Neural cell (in vitro differentiated cells): ENCODE results near the gene NCF4.

Experiments
- EZH2 ChIP-seq: fragments of 200-600, 300-800 bp; shearing (Covaris generic), sonication (generic); IDR thresholded peaks from 2 replicates; pipeline ENCODE4 v1.6.1; 2014; ENCODE audit warnings: antibody characterized with exemption, low read length, borderline replicate concordance, mild to moderate bottlenecking; ENCODE audit not compliant: insufficient read depth, poor library complexity, severe bottlenecking
- POLR2AphosphoS5 ChIP-seq: IDR thresholded peaks from 2 replicates; pipeline ENCODE4 v1.6.1; 2012
- RAD21 ChIP-seq: fragments of 450-650 bp; conservative IDR thresholded peaks from 2 replicates; pipeline ENCODE4 v1.6.1; 2014; ENCODE audit warnings: antibody characterized with exemption, mild to moderate bottlenecking, moderate library complexity
- SMC3 ChIP-seq: fragments of 450-650 bp; conservative IDR thresholded peaks from 2 replicates; pipeline ENCODE4 v1.6.1; 2014; ENCODE audit warnings: antibody characterized with exemption, mild to moderate bottlenecking, moderate library complexity; ENCODE audit not compliant: poor library complexity
- TAF1 ChIP-seq: IDR thresholded peaks from 2 replicates; pipeline ENCODE4 v1.6.1; 2012; ENCODE audit warnings: low read depth
- TF ChIP-seq, protein P1 (sequence below): fragments of 450-650 bp; IDR thresholded peaks from 2 replicates; pipeline ENCODE4 v1.5.1; 2014; ENCODE audit warnings: antibody characterized with exemption, mild to moderate bottlenecking, moderate library complexity; ENCODE audit not compliant: poor library complexity, severe bottlenecking
- TF ChIP-seq, protein P2 (sequence below): IDR thresholded peaks from 2 replicates; pipeline ENCODE4 v1.6.1; 2012; ENCODE audit warnings: borderline replicate concordance

GRCh38 chr22:36865346-36865745 lies 4.5 kb downstream of the NCF4 start:
- TF ChIP-seq EZH2 (no peak), RAD21 (no peak), TAF1 (no peak), POLR2AphosphoS5 (no peak), SMC3 (no peak)
- TF ChIP-seq, protein P1, sequence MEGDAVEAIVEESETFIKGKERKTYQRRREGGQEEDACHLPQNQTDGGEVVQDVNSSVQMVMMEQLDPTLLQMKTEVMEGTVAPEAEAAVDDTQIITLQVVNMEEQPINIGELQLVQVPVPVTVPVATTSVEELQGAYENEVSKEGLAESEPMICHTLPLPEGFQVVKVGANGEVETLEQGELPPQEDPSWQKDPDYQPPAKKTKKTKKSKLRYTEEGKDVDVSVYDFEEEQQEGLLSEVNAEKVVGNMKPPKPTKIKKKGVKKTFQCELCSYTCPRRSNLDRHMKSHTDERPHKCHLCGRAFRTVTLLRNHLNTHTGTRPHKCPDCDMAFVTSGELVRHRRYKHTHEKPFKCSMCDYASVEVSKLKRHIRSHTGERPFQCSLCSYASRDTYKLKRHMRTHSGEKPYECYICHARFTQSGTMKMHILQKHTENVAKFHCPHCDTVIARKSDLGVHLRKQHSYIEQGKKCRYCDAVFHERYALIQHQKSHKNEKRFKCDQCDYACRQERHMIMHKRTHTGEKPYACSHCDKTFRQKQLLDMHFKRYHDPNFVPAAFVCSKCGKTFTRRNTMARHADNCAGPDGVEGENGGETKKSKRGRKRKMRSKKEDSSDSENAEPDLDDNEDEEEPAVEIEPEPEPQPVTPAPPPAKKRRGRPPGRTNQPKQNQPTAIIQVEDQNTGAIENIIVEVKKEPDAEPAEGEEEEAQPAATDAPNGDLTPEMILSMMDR: no peak
- TF ChIP-seq, protein P2, sequence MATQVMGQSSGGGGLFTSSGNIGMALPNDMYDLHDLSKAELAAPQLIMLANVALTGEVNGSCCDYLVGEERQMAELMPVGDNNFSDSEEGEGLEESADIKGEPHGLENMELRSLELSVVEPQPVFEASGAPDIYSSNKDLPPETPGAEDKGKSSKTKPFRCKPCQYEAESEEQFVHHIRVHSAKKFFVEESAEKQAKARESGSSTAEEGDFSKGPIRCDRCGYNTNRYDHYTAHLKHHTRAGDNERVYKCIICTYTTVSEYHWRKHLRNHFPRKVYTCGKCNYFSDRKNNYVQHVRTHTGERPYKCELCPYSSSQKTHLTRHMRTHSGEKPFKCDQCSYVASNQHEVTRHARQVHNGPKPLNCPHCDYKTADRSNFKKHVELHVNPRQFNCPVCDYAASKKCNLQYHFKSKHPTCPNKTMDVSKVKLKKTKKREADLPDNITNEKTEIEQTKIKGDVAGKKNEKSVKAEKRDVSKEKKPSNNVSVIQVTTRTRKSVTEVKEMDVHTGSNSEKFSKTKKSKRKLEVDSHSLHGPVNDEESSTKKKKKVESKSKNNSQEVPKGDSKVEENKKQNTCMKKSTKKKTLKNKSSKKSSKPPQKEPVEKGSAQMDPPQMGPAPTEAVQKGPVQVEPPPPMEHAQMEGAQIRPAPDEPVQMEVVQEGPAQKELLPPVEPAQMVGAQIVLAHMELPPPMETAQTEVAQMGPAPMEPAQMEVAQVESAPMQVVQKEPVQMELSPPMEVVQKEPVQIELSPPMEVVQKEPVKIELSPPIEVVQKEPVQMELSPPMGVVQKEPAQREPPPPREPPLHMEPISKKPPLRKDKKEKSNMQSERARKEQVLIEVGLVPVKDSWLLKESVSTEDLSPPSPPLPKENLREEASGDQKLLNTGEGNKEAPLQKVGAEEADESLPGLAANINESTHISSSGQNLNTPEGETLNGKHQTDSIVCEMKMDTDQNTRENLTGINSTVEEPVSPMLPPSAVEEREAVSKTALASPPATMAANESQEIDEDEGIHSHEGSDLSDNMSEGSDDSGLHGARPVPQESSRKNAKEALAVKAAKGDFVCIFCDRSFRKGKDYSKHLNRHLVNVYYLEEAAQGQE: no peak
